Uterus (tissue), 2 donors: ENCODE results near the gene MAML2.

Experiments used
- CTCF ChIP-seq, 4 experiments: fragments of 200-600 bp in 2 of 4; fragments of 450-650 bp in 2 of 4; sonication (generic) in 2 of 4; IDR thresholded peaks; one replicate each; pipeline ENCODE4 v1.5.1; 2016 to 2019; ENCODE audit warnings: antibody characterized with exemption in 4 of 4, mild to moderate bottlenecking in 2 of 4, moderate library complexity in 1 of 4
- POLR2A ChIP-seq, 2 donors: fragments of 450-650 bp; IDR thresholded peaks; one replicate each; pipeline ENCODE4 v1.6.1; 2016; ENCODE audit warnings: antibody characterized with exemption in 2 of 2, mild to moderate bottlenecking in 1 of 2, moderate library complexity in 1 of 2

GRCh38 chr11:96094156-96094555, 248.8 kb downstream of the MAML2 start:
- TF ChIP-seq CTCF (IDR thresholded peaks at IDR 0.05) (no peak), POLR2A (IDR thresholded peaks at IDR 0.05) (no peak)
